Bone marrow (tissue), 2 donors: ENCODE data around the gene QRICH1.
A peak's percentile ranks its signal among the peaks of the same experiment; 100 is the strongest.

Experiments
- DNase-seq, 2 donors: peaks; one replicate each; lab custom pipeline; 2025; lab: John Stamatoyannopoulos, UW

QRICH1 gene

GRCh38 chr3:49032646-49033304 is 61.1 kb downstream of the QRICH1 start:
- no peak for DNase-seq

- no peak for DNase-seq
These were observed 63.5 kb downstream of the QRICH1 start for GRCh38 chr3:49030321-49030720.

- no peak for DNase-seq
These were observed 64.3 kb downstream of the QRICH1 start for GRCh38 chr3:49029563-49029884.

- DNase-seq = peak; percentile 76 to 88
These were observed 65.0 kb downstream of the QRICH1 start, which contains the start of gene IMPDH2 for GRCh38 chr3:49028673-49029562. IMPDH2 (minus strand) TSS chr3:49029398; CDS start chr3:49029350, 48 bp downstream.

GRCh38 chr3:49028298-49028672 is 65.6 kb downstream of the QRICH1 start:
- DNase-seq = no peak

GRCh38 chr3:49027634-49028033 is 66.2 kb downstream of the QRICH1 start:
- DNase-seq = no peak

GRCh38 chr3:49026536-49026935 is 67.3 kb downstream of the QRICH1 start:
- DNase-seq = no peak

GRCh38 chr3:49025793-49026520 is 67.9 kb downstream of the QRICH1 start:
- no peak for DNase-seq

GRCh38 chr3:49025005-49025792 is 68.7 kb downstream of the QRICH1 start:
- no peak for DNase-seq

- no peak for DNase-seq
These were observed 69.4 kb downstream of the QRICH1 start for GRCh38 chr3:49024449-49024848.

GRCh38 chr3:49023775-49024174 is 70.1 kb downstream of the QRICH1 start:
- no peak for DNase-seq

GRCh38 chr3:49022688-49023171 is 71.1 kb downstream of the QRICH1 start:
- no peak for DNase-seq

- peak; percentile 62 to 81 for DNase-seq
These were observed 71.8 kb downstream of the QRICH1 start, which contains the start of gene NDUFAF3 for GRCh38 chr3:49021813-49022687. NDUFAF3 (plus strand) TSS chr3:49022121; CDS start chr3:49022145, 24 bp downstream.

GRCh38 chr3:49021213-49021812 is 72.6 kb downstream of the QRICH1 start:
- DNase-seq = peak; percentile 94 to 95

GRCh38 chr3:49020330-49021212 is 73.3 kb downstream of the QRICH1 start:
- DNase-seq = peak in 1 of 2 donors; percentile 91

GRCh38 chr3:49019941-49020329 is 73.9 kb downstream of the QRICH1 start:
- no peak for DNase-seq

- no peak for DNase-seq
These were observed 75.2 kb downstream of the QRICH1 start for GRCh38 chr3:49018707-49019006.

GRCh38 chr3:49017971-49018706 is 75.7 kb downstream of the QRICH1 start, which contains the start of gene DALRD3:
DALRD3 (minus strand) TSS chr3:49018580; CDS start chr3:49018564, 16 bp downstream.
- DNase-seq = peak; percentile 34 to 71
